HG03442 (cell line): Measurements from ENCODE around the gene OGFOD2.
"Not testable (repeated sequence)": the region's sequence is repeated elsewhere in the genome, so short reads cannot be mapped to it uniquely, and the experiment has no call there.

ENCODE experiments used
- ATAC-seq: cut with Tn5 transposase; IDR thresholded peaks from one replicate; pipeline ENCODE4 v1.9.1; 2021; ENCODE audit warnings: mild to moderate bottlenecking, moderate library complexity; ENCODE audit not compliant: unreplicated experiment

OGFOD2 gene

GRCh38 chr12:123001464-123001863 lies 26.4 kb downstream of the OGFOD2 start:
- ATAC-seq, result no peak

- ATAC-seq, result no peak
Observed at GRCh38 chr12:123003257-123003656, 28.2 kb downstream of the OGFOD2 start.

GRCh38 chr12:123004287-123004686 lies 29.2 kb downstream of the OGFOD2 start:
- ATAC-seq, result no peak

DNA sequence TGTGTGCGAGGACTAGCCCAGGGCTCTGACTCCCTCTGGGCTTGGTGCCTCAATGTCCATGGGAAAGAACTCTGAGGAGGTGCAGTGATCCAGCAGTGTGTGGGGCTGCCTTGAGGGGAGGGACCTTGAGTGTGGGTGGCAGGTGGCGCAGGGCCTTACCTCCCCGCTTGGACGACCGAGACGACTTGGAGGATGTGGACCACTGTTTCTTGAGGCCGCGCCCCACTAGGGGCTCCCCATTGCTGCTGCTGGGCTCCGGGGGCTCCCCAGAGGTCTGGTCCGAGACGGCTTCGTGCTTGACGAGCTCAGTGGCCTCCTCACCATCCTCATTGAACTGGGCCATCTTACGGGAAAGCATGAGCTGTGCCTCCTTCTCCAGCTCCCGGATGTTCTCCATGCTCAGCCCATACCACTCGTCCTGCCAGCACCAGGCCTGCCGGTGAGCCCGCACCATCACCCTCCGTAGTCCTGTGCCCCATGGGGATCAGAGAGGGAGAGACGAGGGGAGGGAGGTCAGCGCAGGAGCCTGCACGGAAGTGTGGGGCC lies 30.1 kb downstream of the OGFOD2 start:
- ATAC-seq, result no peak

DNA sequence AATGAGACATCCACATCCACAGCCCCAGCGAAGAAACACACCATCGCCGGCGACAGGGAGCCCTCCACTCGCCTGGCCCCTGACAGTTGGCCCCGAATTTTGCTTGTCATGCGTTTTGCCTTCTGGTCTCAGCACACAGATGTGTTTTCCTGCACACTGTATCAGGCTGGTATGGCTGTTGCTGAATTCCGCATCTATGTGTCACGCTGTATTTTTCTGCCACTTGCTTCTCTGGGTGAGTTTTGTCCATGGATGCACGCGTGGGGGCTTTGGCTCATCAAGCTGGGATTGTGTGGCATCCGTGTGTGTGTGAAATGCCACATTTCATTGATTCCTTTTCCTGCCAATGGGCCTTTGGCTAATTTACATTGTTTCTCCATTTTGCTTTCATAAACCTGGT lies 31.9 kb downstream of the OGFOD2 start:
- ATAC-seq, result no peak

DNA sequence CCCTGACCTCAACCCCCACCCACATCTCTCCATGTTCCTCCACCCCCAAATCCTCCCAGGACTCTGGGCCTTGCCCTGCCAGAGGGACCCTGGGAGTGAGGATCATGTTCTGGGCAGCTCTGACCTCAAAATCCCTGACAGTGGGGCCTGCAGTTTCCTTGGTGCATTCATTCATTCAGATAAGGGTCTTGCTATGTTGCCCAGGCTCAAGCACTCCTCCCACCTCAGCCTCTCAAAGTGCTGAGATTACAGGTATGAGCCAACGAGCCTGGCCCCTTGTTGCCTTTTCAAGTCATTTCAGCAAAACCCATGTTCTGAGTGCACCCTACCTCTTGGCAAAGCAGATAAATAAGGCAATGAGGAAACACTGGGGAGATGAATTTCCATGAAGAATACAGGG lies 35.1 kb downstream of the OGFOD2 start:
- ATAC-seq, result no peak

DNA sequence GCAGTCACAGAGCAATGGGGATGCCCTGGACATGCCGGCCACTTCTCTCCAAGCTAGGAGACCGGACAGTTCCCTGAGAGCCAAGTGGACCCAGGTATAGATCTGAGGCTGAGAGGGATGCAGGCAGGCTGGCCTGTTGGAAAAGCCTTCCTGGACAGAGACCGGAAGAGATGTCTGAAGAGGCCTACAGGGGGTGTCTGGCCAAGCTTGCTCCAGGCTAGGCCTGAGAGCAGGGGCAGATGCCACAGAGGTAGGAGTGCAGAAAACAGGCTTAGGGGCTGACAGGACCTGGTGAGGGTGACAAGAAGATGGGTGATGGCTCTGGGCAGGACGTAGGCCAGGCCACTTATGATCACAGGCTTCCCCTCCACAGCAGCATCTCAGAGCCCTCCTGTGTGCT lies 35.6 kb downstream of the OGFOD2 start:
- no peak for ATAC-seq

GRCh38 chr12:123011701-123012100 lies 36.7 kb downstream of the OGFOD2 start:
- no peak for ATAC-seq

GRCh38 chr12:123013185-123014095 lies 38.4 kb downstream of the OGFOD2 start:
- ATAC-seq, result no peak

- ATAC-seq, result not testable (repeated sequence)
Observed at GRCh38 chr12:123014473-123014872, 39.4 kb downstream of the OGFOD2 start.

DNA sequence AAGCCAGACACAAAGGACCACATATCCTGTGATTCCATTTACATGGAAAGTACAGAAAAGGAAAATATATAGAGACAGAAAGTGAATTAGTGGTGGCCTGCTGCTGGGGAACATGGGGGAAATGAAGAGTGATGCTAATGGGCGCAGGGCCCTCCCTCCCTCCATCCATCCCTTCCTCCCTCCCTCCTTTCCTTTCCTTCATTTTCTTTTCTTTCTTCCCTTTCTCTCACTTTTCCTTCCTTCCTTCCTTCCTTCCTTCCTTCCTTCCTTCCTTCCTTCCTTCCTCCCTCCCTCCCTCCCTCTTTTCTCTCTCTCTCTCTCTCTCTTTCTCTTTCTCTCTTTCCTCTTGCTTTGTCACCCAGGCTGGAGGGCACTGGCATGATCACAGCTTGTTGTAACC lies 42.7 kb downstream of the OGFOD2 start:
- no peak for ATAC-seq

DNA sequence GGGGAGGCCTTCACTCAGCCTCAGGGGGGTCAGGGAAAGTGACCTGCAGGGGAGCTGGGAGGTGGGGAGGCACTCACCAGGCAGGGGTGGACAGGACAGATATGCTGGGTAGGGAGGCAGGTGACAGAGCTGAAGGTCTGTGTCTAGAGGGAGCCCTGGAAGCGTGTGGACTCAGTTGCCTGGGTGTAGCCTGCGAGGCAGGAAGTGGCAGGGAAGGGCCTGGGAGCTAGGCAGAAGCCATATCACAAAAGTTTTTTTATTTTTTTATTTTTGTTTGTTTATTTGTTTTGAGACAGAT lies 44.7 kb downstream of the OGFOD2 start:
- ATAC-seq, result no peak

- no peak for ATAC-seq
Observed at GRCh38 chr12:123021688-123022604, 46.9 kb downstream of the OGFOD2 start.

DNA sequence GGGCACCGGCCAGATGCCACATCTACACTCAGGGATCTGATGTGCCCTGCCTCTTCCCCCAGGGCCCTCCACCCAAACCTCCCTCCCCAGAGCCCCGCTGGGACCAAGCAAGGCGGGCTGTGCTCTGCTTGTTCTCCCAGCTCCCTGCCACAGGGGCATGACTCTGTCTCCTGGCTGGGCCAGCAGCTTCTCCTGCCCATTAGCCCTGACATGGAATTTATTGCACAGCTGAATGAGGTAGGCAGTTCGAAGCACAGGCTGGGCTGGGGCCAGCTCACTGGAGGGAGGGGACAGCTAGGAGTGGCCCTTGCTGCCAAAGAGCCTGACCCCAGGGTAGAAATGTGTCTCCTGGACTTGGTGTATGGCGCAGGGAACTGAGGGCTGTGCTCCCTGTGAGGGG lies 47.8 kb downstream of the OGFOD2 start:
- ATAC-seq, result no peak

DNA sequence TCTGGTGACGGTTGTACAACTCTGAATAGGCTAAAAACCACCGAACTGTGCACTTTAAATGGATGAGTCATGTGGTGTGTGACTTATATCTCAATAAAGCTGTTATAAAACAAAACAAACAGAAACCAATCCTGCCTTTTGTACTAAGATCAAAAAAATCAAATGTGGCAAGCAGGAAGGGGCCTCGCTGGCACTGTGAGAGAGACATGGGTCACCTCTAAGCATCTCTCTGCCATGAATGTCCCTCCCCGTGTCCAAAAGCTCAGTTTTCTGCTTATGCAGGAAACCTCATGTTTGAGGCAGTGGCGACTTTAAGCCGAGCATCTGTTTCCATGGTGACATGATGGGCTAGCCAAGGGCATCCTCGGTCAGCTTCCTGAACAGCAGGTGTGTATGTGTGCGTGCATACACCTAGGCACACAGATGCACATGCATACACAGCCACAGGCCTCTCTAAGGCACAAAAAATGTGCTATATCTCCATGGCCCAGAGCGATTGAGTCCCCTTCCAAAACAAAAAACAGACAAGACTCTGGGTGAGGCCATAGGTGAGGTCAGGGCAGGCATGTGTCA lies 49.9 kb downstream of the OGFOD2 start:
- no peak for ATAC-seq

GRCh38 chr12:123026094-123026853 lies 51.2 kb downstream of the OGFOD2 start:
- ATAC-seq, result no peak

GRCh38 chr12:123027726-123028445 lies 52.8 kb downstream of the OGFOD2 start:
- ATAC-seq, result no peak

- no peak for ATAC-seq
Observed at GRCh38 chr12:123028475-123028874, 53.4 kb downstream of the OGFOD2 start.

GRCh38 chr12:123029550-123029949 lies 54.5 kb downstream of the OGFOD2 start:
- no peak for ATAC-seq
